ENCODE measurements around the gene MAP4K2.

MAP4K2 gene

DNA sequence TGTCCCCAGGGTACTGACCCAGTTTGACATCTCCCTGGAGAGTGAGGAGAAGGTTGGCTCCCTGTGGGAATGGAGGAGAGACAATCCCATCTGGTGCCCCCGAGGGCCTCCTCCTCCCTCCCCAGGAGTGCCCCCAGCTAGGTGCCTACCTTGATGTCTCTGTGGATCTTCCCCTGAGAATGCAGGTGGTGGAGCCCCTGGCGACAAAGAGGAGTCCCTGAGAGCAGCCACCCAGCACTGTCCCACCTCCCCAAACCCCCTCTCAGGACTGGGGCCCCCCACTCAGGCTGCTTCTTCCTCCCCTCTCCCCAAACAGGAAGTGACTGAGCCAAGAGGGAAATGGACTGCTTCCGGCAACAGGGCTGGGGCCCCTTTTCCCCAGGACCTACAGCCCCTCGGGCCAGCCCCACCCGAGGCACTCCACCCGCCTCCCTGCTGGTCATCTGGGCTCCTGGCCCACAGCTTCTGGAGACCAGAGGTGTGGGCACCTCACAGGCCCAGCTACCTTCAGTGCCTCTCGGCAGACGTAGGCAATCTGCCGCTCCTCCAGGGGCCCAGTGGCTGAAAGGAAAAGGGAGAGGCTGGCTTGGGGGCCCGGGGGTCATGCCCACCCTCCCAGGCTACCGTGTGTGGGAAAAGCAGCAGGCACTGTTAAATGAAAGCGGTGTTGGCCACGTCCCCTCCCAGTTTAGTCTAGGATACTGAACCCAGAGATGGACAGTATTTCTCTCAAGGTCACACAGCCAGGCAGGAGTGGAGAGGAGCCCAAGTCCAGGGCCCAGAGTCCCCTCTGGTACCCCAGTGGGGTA lies 1.2 kb downstream of the MAP4K2 start:
- no peak for DNase-seq (ENCODE audit: extremely low read depth, low read depth)
- TF ChIP-seq, protein P1, sequence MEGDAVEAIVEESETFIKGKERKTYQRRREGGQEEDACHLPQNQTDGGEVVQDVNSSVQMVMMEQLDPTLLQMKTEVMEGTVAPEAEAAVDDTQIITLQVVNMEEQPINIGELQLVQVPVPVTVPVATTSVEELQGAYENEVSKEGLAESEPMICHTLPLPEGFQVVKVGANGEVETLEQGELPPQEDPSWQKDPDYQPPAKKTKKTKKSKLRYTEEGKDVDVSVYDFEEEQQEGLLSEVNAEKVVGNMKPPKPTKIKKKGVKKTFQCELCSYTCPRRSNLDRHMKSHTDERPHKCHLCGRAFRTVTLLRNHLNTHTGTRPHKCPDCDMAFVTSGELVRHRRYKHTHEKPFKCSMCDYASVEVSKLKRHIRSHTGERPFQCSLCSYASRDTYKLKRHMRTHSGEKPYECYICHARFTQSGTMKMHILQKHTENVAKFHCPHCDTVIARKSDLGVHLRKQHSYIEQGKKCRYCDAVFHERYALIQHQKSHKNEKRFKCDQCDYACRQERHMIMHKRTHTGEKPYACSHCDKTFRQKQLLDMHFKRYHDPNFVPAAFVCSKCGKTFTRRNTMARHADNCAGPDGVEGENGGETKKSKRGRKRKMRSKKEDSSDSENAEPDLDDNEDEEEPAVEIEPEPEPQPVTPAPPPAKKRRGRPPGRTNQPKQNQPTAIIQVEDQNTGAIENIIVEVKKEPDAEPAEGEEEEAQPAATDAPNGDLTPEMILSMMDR (IDR thresholded peaks at IDR 0.05; ENCODE audit: low read depth, low read length, missing control alignments), result no peak
- H3K4me3 ChIP-seq (replicated peaks; ENCODE audit: low read depth, low read length), result peak overlapping the region; percentile 42

DNA sequence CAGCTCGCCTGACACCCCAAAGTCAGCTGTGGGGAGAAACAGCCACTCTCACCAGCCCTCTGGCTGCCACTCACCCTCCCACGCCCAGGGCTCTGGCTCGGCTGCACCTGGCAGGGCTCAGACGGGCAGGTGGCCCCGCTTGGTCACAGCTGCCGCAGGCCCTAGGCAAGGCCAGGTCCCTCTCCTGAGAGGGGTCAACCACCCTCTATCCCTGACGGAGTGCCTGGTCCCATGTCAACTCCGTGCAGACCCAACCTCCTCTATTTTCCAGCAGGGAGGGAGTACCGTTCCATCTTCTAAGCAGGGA lies 1.9 kb downstream of the MAP4K2 start:
- no peak overlapping the region for H3K4me3 ChIP-seq (replicated peaks; ENCODE audit: low read depth, low read length)
- no peak for DNase-seq (ENCODE audit: extremely low read depth, low read depth)
- TF ChIP-seq, protein P1 (IDR thresholded peaks at IDR 0.05; ENCODE audit: low read depth, low read length, missing control alignments), result no peak

DNA sequence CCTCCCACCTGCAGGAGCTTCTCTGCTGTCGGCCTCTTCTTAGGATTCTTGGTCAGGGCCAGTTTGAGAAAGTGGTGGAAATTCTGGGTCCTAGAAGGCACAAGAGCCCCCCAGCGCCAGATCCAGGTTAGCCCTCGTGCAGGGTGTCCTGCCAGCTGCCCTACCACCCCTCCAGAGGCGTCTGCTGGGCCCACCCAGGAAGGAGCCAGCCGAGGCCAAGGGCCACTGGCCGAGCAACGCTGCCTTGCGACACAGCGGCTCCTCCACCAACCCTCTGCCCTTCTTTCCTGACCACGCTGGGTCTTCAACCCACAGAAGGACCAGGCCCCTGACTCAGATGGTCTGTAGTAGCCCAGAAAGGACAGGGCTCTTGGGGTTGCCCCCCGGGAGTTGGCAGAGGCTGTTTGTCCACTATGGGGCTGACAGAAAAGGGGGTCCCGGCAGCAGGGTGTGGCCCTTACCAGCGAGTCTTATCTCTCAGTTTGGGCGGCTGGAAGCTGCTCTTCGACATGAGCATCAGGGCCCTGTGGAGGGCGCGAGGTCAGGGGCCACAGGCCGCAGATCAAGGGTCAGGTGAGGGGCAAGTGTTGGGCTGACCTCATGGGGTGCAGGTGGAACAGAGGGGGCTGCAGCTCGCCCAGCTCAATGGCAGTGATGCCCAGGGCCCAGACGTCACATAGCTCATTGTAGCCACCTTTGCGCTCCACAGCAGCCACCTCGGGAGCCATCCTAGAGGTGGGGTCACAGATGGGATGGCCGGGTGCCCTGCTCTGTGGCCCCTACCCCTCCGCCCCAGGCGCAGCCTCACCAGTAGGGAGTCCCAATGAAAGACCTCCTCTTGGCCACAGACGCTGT lies 2.5 kb downstream of the MAP4K2 start:
- no peak for DNase-seq (ENCODE audit: extremely low read depth, low read depth)
- no peak overlapping the region for H3K4me3 ChIP-seq (replicated peaks; ENCODE audit: low read depth, low read length)

DNA sequence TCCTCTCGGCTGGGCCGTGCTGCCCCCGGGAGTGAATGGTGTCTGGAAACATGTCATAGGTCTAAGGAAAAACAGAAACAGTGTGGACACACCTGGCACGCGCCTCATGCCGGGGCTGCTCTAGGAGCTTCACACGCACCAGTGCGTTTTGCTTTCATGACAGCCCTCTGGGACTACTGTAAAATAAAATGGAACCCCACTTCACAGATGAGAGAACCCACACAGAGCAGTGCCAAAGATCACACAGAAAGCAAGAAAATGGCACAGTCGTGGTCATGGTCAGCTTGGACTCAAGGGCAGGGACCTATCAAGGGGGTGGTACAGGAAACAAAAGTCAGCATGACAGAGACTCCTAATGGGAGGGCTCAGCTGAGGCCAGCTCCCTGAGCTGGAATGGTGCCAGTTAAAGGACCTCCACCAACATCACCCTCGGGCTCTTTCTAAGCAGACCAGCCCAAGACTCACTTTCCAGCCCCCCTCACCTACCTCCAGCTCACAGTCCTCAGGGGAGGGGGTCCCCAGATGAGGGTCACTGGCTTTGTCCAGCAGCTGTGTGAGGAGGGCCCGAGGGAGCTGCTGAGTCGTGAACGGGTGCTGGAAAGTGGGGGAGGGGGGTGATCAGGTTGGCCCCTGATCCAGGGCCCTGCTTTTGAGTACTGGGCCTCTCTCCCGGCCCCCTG lies 3.3 kb downstream of the MAP4K2 start:
- DNase-seq (ENCODE audit: extremely low read depth, low read depth), result no peak
- TF ChIP-seq, protein P1 (IDR thresholded peaks at IDR 0.05; ENCODE audit: low read depth, low read length, missing control alignments), result no peak
- H3K4me3 ChIP-seq (replicated peaks; ENCODE audit: low read depth, low read length), result no peak overlapping the region

More for the DNA sequence above, 2.5 kb downstream of the MAP4K2 start:
- TF ChIP-seq, protein P1 (IDR thresholded peaks at IDR 0.05; ENCODE audit: low read depth, low read length, missing control alignments), result no peak

DNA sequence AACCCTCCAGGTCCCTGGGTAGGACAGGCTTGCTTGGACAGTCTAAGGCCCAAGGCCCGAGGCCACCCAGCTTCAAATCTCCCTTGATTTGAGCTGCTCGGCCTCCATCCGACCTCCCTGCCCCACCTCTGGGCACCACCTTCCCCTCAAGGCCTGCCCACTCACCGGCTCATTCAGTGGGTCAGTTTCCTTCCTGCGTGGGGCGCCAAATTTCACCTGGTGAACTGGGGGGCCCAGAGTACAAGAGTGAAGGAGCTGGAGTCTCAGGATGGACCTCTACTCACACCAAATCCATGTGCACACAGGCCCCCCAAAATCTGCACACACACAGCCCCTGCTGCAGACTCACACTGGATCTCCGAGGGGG lies 3.8 kb downstream of the MAP4K2 start:
- TF ChIP-seq, protein P1 (IDR thresholded peaks at IDR 0.05; ENCODE audit: low read depth, low read length, missing control alignments), result no peak
- H3K4me3 ChIP-seq (replicated peaks; ENCODE audit: low read depth, low read length), result no peak overlapping the region
- no peak for DNase-seq (ENCODE audit: extremely low read depth, low read depth)

DNA sequence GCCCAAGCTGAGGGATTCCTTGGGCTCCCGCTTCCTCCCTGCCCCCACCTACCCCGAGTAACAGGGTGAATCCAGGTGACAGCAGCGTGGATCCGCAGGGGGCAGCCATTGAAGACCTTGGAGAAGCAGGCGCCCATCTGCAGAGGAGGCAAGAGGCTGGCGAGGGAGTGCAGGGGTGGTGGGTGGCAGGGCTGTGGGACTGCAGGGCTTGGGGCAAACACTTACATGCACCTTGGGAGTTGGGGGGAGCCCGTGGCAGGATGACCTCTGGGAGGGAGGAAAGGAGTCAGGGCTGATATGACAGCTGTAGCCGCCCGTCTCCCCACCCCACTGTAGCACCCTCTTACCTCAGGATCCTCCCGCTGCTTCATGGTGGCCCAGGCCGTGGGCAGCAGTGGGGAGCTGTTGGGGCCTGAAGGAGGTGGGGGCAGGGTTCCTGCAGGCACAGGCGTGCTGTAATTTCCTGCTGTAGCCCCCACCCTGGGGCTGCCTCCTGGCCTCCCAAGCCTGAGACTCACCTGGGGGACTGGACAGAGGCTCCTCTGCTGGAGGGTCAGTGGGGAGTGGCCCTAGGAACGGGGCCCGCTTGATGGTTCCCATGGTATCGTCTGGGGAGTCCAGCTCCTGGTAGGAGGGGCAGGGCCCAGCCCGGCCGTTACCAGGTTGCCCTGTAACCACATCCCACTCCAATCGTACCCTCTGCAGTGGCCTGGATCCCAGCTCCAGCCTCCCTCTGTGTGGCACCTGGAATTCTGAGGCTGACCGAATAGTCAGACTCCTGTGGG lies 6.1 kb downstream of the MAP4K2 start:
- no peak overlapping the region for H3K4me3 ChIP-seq (replicated peaks; ENCODE audit: low read depth, low read length)
- DNase-seq (ENCODE audit: extremely low read depth, low read depth), result no peak
- TF ChIP-seq, protein P1 (IDR thresholded peaks at IDR 0.05; ENCODE audit: low read depth, low read length, missing control alignments), result no peak
